Activated CD4-positive, alpha-beta T cell treated with anti-CD3 and anti-CD28 coated beads, Interleukin-2, amount 10 ng/mL, durations not matched to agents 24 days and 14 days (primary cell): ENCODE measurements around the gene SEMA6D. TPM values are rescaled to one million over a fixed set of nuclear protein-coding genes. Genes with fewer than 3 reads are reported as not detected.

ENCODE experiments used
- DNase-seq: peaks from one replicate; pipeline ENCODE4 v3.0.0; 2022
- H3K27ac Mint-ChIP-seq: one replicate; pipeline ENCODE4 v1.8.0; 2022; ENCODE audit warnings: mild to moderate bottlenecking, mixed read lengths
- H3K27me3 Mint-ChIP-seq: one replicate; pipeline ENCODE4 v1.8.0; 2022; ENCODE audit warnings: mixed read lengths
- H3K36me3 Mint-ChIP-seq: one replicate; pipeline ENCODE4 v1.8.0; 2022; ENCODE audit warnings: low read depth, mild to moderate bottlenecking, mixed read lengths
- H3K4me1 Mint-ChIP-seq: one replicate; pipeline ENCODE4 v1.8.0; 2021; ENCODE audit warnings: mixed read lengths
- H3K4me3 Mint-ChIP-seq: one replicate; pipeline ENCODE4 v1.8.0; 2022; ENCODE audit warnings: mild to moderate bottlenecking, moderate library complexity, mixed read lengths
- H3K9me3 Mint-ChIP-seq: one replicate; pipeline ENCODE4 v1.8.0; 2021; ENCODE audit warnings: mixed read lengths
- intact Hi-C: fragments of 100-400 bp; cut with micrococcal nuclease; formaldehyde crosslinking; loops from one replicate; pipeline ENCODE4 v1.15.1; 2023
- total RNA-seq: library from RNA; stranded (reverse); gene quantifications from 2 replicates; pipeline ENCODE4 v1.2.3, GENCODE V29; 2022

The SEMA6D gene
- total RNA-seq, 1 donor from 2014 or later, result not detected

GRCh38 chr15:47742742-47743141, 25.4 kb downstream of the SEMA6D start:
- no peak for DNase-seq
- H3K9me3 Mint-ChIP-seq, result no peaks in the 10 kb centered on the region
- no peaks in the 10 kb centered on the region for H3K36me3 Mint-ChIP-seq
- no peak overlapping the region for H3K4me3 Mint-ChIP-seq
- intact Hi-C loops, result no loop called here
- no peaks in the 10 kb centered on the region for H3K27me3 Mint-ChIP-seq
- H3K27ac Mint-ChIP-seq, result no peak overlapping the region
- no peaks in the 10 kb centered on the region for H3K4me1 Mint-ChIP-seq

DNA sequence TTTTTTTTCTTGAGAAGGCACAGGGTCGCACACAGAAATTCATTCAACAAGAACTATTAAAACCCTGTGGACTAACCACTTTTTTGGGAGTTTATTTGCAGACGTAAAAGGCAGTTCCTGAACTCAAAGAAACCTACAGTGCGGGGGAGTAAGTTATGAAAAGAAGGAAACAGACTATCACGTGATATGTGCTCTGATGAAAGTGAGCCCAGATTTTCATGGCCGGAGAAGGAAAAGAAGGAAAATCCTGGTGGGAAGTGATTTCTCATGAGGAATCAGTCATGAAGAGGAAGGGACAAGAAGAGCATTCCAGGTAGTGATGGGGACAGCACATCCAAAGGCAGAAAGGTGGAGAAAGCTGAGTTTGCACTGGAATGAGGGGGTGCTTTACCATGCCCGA, 26.1 kb downstream of the SEMA6D start:
- Mint-ChIP-seq H3K9me3 (no peaks in the 10 kb centered on the region), H3K27ac (no peak overlapping the region), H3K4me1 (no peaks in the 10 kb centered on the region), H3K36me3 (no peaks in the 10 kb centered on the region), H3K4me3 (no peak overlapping the region), H3K27me3 (no peaks in the 10 kb centered on the region)
- no peak for DNase-seq
- intact Hi-C loops, result no loop called here

- intact Hi-C loops, result no loop called here
- Mint-ChIP-seq H3K27ac (no peak overlapping the region), H3K27me3 (no peaks in the 10 kb centered on the region), H3K4me3 (no peak overlapping the region), H3K36me3 (no peaks in the 10 kb centered on the region), H3K4me1 (no peaks in the 10 kb centered on the region), H3K9me3 (no peaks in the 10 kb centered on the region)
- DNase-seq, result no peak
These were observed 26.6 kb downstream of the SEMA6D start for GRCh38 chr15:47743886-47744285.

DNA sequence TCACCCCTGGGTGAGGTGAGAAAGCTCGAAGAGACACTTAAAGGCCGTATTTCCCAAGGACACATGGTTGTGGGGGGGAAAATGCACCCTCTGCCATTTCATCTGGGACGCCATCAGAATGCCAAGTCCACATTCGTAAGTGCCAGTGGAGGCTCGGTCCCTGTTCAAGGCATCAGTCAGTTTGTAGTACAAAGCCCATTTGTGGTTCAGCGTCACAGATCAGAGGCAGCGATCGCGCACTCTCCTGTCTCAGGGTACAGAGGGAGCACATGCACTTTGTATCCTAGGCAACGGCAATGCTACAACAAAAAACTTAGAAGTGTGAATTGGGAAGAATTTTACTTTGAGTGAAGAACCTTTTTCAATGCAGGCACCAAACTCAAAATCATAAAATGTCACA, 27.2 kb downstream of the SEMA6D start:
- intact Hi-C loops, result no loop called here
- no peak for DNase-seq
- H3K4me1 Mint-ChIP-seq, result no peaks in the 10 kb centered on the region
- H3K27ac Mint-ChIP-seq, result no peak overlapping the region
- no peak overlapping the region for H3K4me3 Mint-ChIP-seq
- H3K27me3 Mint-ChIP-seq, result no peaks in the 10 kb centered on the region
- no peaks in the 10 kb centered on the region for H3K9me3 Mint-ChIP-seq
- no peaks in the 10 kb centered on the region for H3K36me3 Mint-ChIP-seq

- H3K27ac Mint-ChIP-seq, result no peak overlapping the region
- no peak for DNase-seq
- no peaks in the 10 kb centered on the region for H3K4me1 Mint-ChIP-seq
- H3K27me3 Mint-ChIP-seq, result no peaks in the 10 kb centered on the region
- intact Hi-C loops, result no loop called here
- no peaks in the 10 kb centered on the region for H3K9me3 Mint-ChIP-seq
- H3K4me3 Mint-ChIP-seq, result no peak overlapping the region
- no peaks in the 10 kb centered on the region for H3K36me3 Mint-ChIP-seq
These were observed 27.7 kb downstream of the SEMA6D start for GRCh38 chr15:47744973-47745372.

GRCh38 chr15:47746516-47746915, 29.2 kb downstream of the SEMA6D start:
- no peak overlapping the region for H3K4me3 Mint-ChIP-seq
- no peaks in the 10 kb centered on the region for H3K36me3 Mint-ChIP-seq
- H3K27me3 Mint-ChIP-seq, result no peaks in the 10 kb centered on the region
- DNase-seq, result no peak
- H3K9me3 Mint-ChIP-seq, result no peaks in the 10 kb centered on the region
- no peaks in the 10 kb centered on the region for H3K4me1 Mint-ChIP-seq
- no peak overlapping the region for H3K27ac Mint-ChIP-seq
- intact Hi-C loops, result no loop called here

DNA sequence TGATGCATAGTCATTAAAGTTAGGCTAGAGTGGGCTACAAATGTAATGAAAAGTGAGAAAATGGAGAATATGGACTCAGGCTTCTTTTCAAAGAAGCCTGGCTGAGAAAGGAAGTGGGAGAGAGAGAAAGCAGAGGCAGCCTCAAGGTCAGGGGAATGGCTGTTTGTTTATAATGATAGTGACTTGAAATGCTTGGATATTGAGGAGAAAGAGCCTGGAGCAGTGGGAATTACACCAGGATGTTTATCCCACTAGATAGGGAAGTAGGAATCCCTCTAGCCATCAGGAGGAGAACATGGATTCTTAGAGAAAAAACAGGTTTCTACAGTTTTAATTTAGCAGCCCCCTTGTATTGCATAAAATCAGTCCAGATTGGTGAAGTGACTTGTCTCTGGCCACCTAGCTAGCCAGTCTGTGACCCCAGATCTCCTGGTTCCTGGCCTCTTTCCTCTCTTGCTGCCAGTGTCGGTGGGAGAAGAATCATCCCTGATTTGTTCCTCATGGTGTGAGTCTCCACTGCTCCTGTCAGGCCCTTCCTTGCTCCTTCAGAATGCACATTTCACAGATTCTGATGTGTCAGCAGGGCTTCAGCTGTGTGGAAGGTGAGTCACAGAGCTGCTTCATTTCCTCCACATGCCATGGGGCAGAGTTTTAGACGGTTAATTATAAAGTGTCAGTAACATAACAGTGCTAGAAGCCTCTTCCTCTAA, 32.9 kb downstream of the SEMA6D start:
- no peak for DNase-seq
- Mint-ChIP-seq H3K36me3 (no peaks in the 10 kb centered on the region), H3K4me3 (no peak overlapping the region), H3K27ac (no peak overlapping the region), H3K4me1 (no peaks in the 10 kb centered on the region), H3K9me3 (peaks cover 3% of the 10 kb centered on the region), H3K27me3 (no peaks in the 10 kb centered on the region)
- intact Hi-C loops, result no loop called here

DNA sequence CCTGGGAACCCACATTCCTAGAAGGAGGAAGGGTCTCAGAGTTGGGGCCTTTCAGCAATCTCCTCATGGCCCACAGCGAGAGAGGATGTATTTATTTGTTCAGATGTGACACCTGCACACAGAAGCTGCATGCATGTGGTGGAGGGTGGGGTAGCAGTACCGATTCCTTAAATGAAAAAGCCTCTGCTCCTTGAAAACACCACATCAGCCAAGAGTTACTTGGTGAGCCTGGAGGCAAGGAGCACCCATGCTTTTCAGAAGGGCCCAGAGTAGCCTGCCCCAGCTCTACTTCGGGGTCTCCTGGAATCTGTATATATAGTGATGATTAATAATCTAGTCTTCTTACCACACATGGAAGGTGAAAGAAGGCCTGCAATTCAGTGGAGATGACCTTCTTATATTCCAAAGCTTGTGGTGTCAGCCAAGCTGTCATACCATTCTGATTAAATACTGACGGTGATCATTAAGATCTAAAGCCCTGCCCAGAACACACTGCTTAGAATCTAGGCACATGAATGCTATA, 33.5 kb downstream of the SEMA6D start:
- no peak for DNase-seq
- Mint-ChIP-seq H3K4me1 (no peaks in the 10 kb centered on the region), H3K36me3 (no peaks in the 10 kb centered on the region), H3K9me3 (peaks cover 3% of the 10 kb centered on the region), H3K27ac (no peak overlapping the region), H3K4me3 (no peak overlapping the region), H3K27me3 (no peaks in the 10 kb centered on the region)
- intact Hi-C loops, result no loop called here

DNA sequence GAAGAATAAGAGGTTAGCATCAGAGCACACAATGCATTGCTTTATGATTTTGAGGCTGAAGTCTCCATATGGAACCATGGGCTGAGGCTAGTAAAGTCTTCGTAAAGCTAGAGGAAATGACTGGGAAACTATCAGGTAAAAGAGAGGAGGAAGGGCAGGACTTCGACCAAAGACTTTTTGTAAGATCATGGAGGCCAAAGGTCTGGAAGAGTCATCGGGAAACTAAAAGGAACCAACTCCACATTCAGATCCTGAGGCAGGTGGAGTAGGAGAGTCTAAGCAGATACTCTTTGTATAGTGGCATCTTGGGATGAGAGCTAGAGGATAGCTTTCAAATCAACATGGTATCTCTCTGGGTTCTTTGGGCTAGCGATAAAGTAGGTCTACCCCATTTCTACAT, 36.3 kb downstream of the SEMA6D start:
- H3K27me3 Mint-ChIP-seq, result no peaks in the 10 kb centered on the region
- intact Hi-C loops, result no loop called here
- no peak overlapping the region for H3K4me3 Mint-ChIP-seq
- H3K4me1 Mint-ChIP-seq, result no peaks in the 10 kb centered on the region
- no peaks in the 10 kb centered on the region for H3K36me3 Mint-ChIP-seq
- H3K27ac Mint-ChIP-seq, result no peak overlapping the region
- DNase-seq, result no peak
- peaks cover 3% of the 10 kb centered on the region for H3K9me3 Mint-ChIP-seq

GRCh38 chr15:47754312-47754711, 37.0 kb downstream of the SEMA6D start:
- DNase-seq, result no peak
- Mint-ChIP-seq H3K27me3 (no peaks in the 10 kb centered on the region), H3K27ac (no peak overlapping the region), H3K4me3 (no peak overlapping the region), H3K36me3 (no peaks in the 10 kb centered on the region), H3K4me1 (no peaks in the 10 kb centered on the region), H3K9me3 (peaks cover 3% of the 10 kb centered on the region)
- intact Hi-C loops, result no loop called here

DNA sequence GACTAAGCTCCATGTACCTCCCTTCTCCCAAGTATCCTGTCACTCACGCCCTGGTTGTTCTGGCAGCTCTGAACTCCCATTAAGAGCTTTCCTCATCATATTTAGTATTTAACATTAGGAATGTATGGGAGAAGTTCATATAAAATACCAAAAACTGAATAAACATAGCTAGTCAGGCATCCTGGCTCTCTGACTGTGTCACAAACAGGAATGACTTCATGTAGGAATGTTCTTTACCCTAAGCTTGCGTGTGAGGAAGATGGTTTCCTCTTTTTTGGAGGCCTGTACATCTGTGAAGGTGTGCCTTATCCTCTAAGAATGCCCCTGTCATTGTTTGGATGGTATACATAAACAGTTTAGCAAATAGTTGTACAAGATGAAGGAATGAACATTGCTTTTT, 38.6 kb downstream of the SEMA6D start:
- Mint-ChIP-seq H3K27ac (no peak overlapping the region), H3K4me1 (no peaks in the 10 kb centered on the region), H3K27me3 (no peaks in the 10 kb centered on the region), H3K9me3 (peaks cover 3% of the 10 kb centered on the region), H3K36me3 (no peaks in the 10 kb centered on the region), H3K4me3 (no peak overlapping the region)
- intact Hi-C loops, result no loop called here
- no peak for DNase-seq

- no peaks in the 10 kb centered on the region for H3K4me1 Mint-ChIP-seq
- H3K27ac Mint-ChIP-seq, result no peak overlapping the region
- H3K4me3 Mint-ChIP-seq, result no peak overlapping the region
- no peaks in the 10 kb centered on the region for H3K36me3 Mint-ChIP-seq
- no peak for DNase-seq
- intact Hi-C loops, result no loop called here
- peaks cover 3% of the 10 kb centered on the region for H3K9me3 Mint-ChIP-seq
- H3K27me3 Mint-ChIP-seq, result no peaks in the 10 kb centered on the region
These were observed 39.6 kb downstream of the SEMA6D start for GRCh38 chr15:47756872-47757271.

GRCh38 chr15:47757331-47757730, 40.0 kb downstream of the SEMA6D start:
- intact Hi-C loops, result no loop called here
- Mint-ChIP-seq H3K4me3 (no peak overlapping the region), H3K9me3 (peaks cover 3% of the 10 kb centered on the region), H3K4me1 (no peaks in the 10 kb centered on the region), H3K27me3 (no peaks in the 10 kb centered on the region), H3K27ac (no peak overlapping the region), H3K36me3 (no peaks in the 10 kb centered on the region)
- no peak for DNase-seq

- no peak overlapping the region for H3K27ac Mint-ChIP-seq
- H3K27me3 Mint-ChIP-seq, result no peaks in the 10 kb centered on the region
- no peak for DNase-seq
- no peaks in the 10 kb centered on the region for H3K36me3 Mint-ChIP-seq
- H3K4me1 Mint-ChIP-seq, result no peaks in the 10 kb centered on the region
- intact Hi-C loops, result no loop called here
- H3K4me3 Mint-ChIP-seq, result no peak overlapping the region
- no peaks in the 10 kb centered on the region for H3K9me3 Mint-ChIP-seq
These were observed 45.3 kb downstream of the SEMA6D start for GRCh38 chr15:47762621-47763020.

DNA sequence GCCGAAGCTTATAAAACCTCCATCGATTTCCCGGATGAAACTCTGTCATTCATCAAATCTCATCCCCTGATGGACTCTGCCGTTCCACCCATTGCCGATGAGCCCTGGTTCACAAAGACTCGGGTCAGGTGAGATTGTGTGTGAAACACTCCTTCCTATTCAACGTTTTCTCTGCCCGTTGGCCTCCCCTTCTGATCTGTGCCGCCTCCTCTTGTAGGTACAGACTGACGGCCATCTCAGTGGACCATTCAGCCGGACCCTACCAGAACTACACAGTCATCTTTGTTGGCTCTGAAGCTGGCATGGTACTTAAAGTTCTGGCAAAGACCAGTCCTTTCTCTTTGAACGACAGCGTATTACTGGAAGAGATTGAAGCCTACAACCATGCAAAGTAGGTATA, 47.4 kb downstream of the SEMA6D start:
- H3K27ac Mint-ChIP-seq, result no peak overlapping the region
- no peaks in the 10 kb centered on the region for H3K4me1 Mint-ChIP-seq
- intact Hi-C loops, result no loop called here
- no peak overlapping the region for H3K4me3 Mint-ChIP-seq
- H3K36me3 Mint-ChIP-seq, result no peaks in the 10 kb centered on the region
- DNase-seq, result no peak
- H3K27me3 Mint-ChIP-seq, result no peaks in the 10 kb centered on the region
- no peaks in the 10 kb centered on the region for H3K9me3 Mint-ChIP-seq
